Activated CD4-positive, alpha-beta memory T cell treated with anti-CD3 and anti-CD28 coated beads, Interleukin-2, amount 10 ng/mL, durations not matched to agents 7 days and 5 days (primary cell): ENCODE results near the gene PCDH1. TPM values are rescaled to one million over a fixed set of nuclear protein-coding genes. Genes with fewer than 3 reads are reported as not detected.
"Not testable (repeated sequence)": the region's sequence is repeated elsewhere in the genome, so short reads cannot be mapped to it uniquely, and the experiment has no call there.

Experiments used
- CTCF ChIA-PET: fragments of 350-600 bp; sonication (Branson Sonifier 250); formaldehyde crosslinking; loops from one replicate; lab custom pipeline; 2021; ENCODE audit warnings: antibody characterized with exemption, inconsistent platforms; lab: Charles Lee
- POLR2A ChIA-PET: fragments of 350-600 bp; sonication (Branson Sonifier 250); formaldehyde crosslinking; loops from one replicate; lab custom pipeline; 2021; ENCODE audit warnings: antibody characterized with exemption; lab: Charles Lee
- DNase-seq: peaks from one replicate; pipeline ENCODE4 v3.0.0-alpha.2; 2020
- H3K27ac Mint-ChIP-seq: one replicate; pipeline ENCODE4 v1.8.0; 2021; ENCODE audit warnings: mild to moderate bottlenecking, mixed read lengths
- H3K27me3 Mint-ChIP-seq: one replicate; pipeline ENCODE4 v1.8.0; 2021; ENCODE audit warnings: mixed read lengths
- H3K36me3 Mint-ChIP-seq: one replicate; pipeline ENCODE4 v1.8.0; 2021; ENCODE audit warnings: low read depth, mixed read lengths
- H3K4me1 Mint-ChIP-seq: one replicate; pipeline ENCODE4 v1.8.0; 2021; ENCODE audit warnings: mixed read lengths
- H3K4me3 Mint-ChIP-seq: one replicate; pipeline ENCODE4 v1.8.0; 2021; ENCODE audit warnings: mild to moderate bottlenecking, mixed read lengths
- H3K9me3 Mint-ChIP-seq: one replicate; pipeline ENCODE4 v1.8.0; 2021; ENCODE audit warnings: mixed read lengths
- total RNA-seq, 2 experiments: library from RNA; stranded (reverse); gene quantifications; one replicate each; pipeline ENCODE4 v1.2.3, GENCODE V29; 2021

The PCDH1 gene
- total RNA-seq, 2 experiments from 2014 or later = not detected

GRCh38 chr5:141890429-141890828 is 12.2 kb upstream of the PCDH1 start:
- peaks cover 32% of the 10 kb centered on the region for H3K27me3 Mint-ChIP-seq
- H3K36me3 Mint-ChIP-seq, H3K4me3 Mint-ChIP-seq, DNase-seq, H3K4me1 Mint-ChIP-seq, H3K27ac Mint-ChIP-seq, H3K9me3 Mint-ChIP-seq: not testable (repeated sequence)
- ChIA-PET POLR2A (interaction anchor here (2.7 kb wide), 1 partner anchor 70 kb away, joined by 13 read pairs; no protein-coding TSS in a partner anchor), CTCF (interaction anchor here (0.7 to 4.7 kb wide), 6 partner anchors 10 to 221 kb away, joined by 3 to 53 read pairs (median 13); partner anchors contain the start of genes PCDH12 and RNF14)

- H3K27ac Mint-ChIP-seq = no peak overlapping the region
- DNase-seq = no peak
- H3K4me1 Mint-ChIP-seq = no peaks in the 10 kb centered on the region
- peaks cover 38% of the 10 kb centered on the region for H3K27me3 Mint-ChIP-seq
- ChIA-PET CTCF (interaction anchor here (0.7 to 4.7 kb wide), 8 partner anchors 9 to 197 kb away, joined by 3 to 53 read pairs (median 8); partner anchors contain the start of genes PCDH12 and RNF14), POLR2A (interaction anchor here (2.7 kb wide), 1 partner anchor 71 kb away, joined by 13 read pairs; no protein-coding TSS in a partner anchor)
- H3K4me3 Mint-ChIP-seq = no peak overlapping the region
- H3K36me3 Mint-ChIP-seq = no peaks in the 10 kb centered on the region
- H3K9me3 Mint-ChIP-seq = no peaks in the 10 kb centered on the region
Measured at GRCh38 chr5:141889282-141889871, 11.2 kb upstream of the PCDH1 start.

GRCh38 chr5:141883892-141884318 is 5.7 kb upstream of the PCDH1 start:
- no peaks in the 10 kb centered on the region for H3K9me3 Mint-ChIP-seq
- H3K4me3 Mint-ChIP-seq = no peak overlapping the region
- peaks cover 17% of the 10 kb centered on the region for H3K4me1 Mint-ChIP-seq
- peaks cover 69% of the 10 kb centered on the region for H3K27me3 Mint-ChIP-seq
- DNase-seq = no peak
- peaks cover 2% of the 10 kb centered on the region for H3K36me3 Mint-ChIP-seq
- ChIA-PET POLR2A (interaction anchor here (2.0 kb wide), 1 partner anchor 77 kb away, joined by 5 read pairs; no protein-coding TSS in a partner anchor), CTCF (interaction anchor here (2.8 to 6.9 kb wide), 2 partner anchors 77 to 190 kb away, joined by 12 to 157 read pairs; no protein-coding TSS in a partner anchor)
- no peak overlapping the region for H3K27ac Mint-ChIP-seq

DNA sequence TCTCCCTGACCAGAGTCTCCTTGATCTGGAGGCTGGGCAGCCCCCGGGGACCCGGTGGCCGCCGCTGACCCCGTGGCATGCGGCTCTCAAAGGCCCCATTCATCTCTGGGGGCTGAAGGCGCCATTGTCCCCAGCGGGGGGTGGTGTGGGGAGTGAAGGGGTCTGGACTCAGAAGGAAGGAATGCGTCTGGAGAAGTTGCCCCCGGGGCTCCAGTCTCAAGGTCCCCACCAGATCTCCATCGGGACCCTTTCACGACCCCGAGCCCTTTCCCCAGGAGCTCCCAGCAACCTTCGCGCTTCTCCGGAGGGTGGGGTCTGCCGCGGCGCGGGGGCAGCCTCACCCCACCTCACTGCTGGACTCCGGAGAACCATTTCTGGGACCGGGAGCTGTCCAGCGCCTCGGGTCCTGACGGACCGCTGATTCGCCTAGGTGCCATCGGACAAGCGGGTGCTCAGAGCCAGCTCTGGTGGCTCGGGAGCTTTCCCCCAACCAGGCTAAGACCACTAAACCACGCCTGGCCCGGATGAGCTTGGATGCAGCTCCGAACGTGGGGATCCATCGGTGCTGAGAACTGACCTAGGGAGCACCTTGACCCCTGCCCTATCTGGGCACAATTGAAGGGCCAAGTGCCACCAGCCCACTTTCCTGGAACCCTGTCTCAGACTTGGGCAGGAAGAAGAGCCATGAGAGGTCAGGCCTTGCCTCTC is 5.1 kb upstream of the PCDH1 start:
- ChIA-PET CTCF (interaction anchor here (2.8 to 6.9 kb wide), 2 partner anchors 77 to 190 kb away, joined by 12 to 157 read pairs; no protein-coding TSS in a partner anchor), POLR2A (interaction anchor here (2.0 kb wide), 1 partner anchor 77 kb away, joined by 5 read pairs; no protein-coding TSS in a partner anchor)
- Mint-ChIP-seq H3K27me3 (peaks cover 73% of the 10 kb centered on the region), H3K4me1 (peaks cover 21% of the 10 kb centered on the region), H3K9me3 (no peaks in the 10 kb centered on the region), H3K36me3 (peaks cover 2% of the 10 kb centered on the region), H3K4me3 (no peak overlapping the region), H3K27ac (no peak overlapping the region)
- peak; percentile 47 for DNase-seq

- ChIA-PET CTCF (interaction anchor here (2.8 to 8.7 kb wide), 3 partner anchors 77 to 189 kb away, joined by 12 to 157 read pairs (median 98); partner anchors contain the start of gene PCDH12), POLR2A (interaction anchor here (2.0 kb wide), 1 partner anchor 78 kb away, joined by 5 read pairs; no protein-coding TSS in a partner anchor)
- peaks cover 2% of the 10 kb centered on the region for H3K36me3 Mint-ChIP-seq
- DNase-seq = no peak
- peaks cover 23% of the 10 kb centered on the region for H3K4me1 Mint-ChIP-seq
- peaks cover 76% of the 10 kb centered on the region for H3K27me3 Mint-ChIP-seq
- no peaks in the 10 kb centered on the region for H3K9me3 Mint-ChIP-seq
- no peak overlapping the region for H3K4me3 Mint-ChIP-seq
- H3K27ac Mint-ChIP-seq = no peak overlapping the region
Measured at GRCh38 chr5:141882594-141883183, 4.5 kb upstream of the PCDH1 start.

- DNase-seq = no peak
- H3K9me3 Mint-ChIP-seq = no peaks in the 10 kb centered on the region
- POLR2A ChIA-PET = interaction anchor here (1.3 to 4.7 kb wide), 2 partner anchors 87 to 189 kb away, joined by 7 to 33 read pairs; partner anchors contain the start of gene RNF14
- peaks cover 84% of the 10 kb centered on the region for H3K27me3 Mint-ChIP-seq
- no peak overlapping the region for H3K27ac Mint-ChIP-seq
- peaks cover 2% of the 10 kb centered on the region for H3K36me3 Mint-ChIP-seq
- no peak overlapping the region for H3K4me3 Mint-ChIP-seq
- H3K4me1 Mint-ChIP-seq = peaks cover 29% of the 10 kb centered on the region
- CTCF ChIA-PET = interaction anchor here (0.9 to 8.7 kb wide), 7 partner anchors 9 to 217 kb away, joined by 3 to 157 read pairs (median 32); partner anchors contain the start of gene PCDH12
Measured at GRCh38 chr5:141881886-141882285, 3.7 kb upstream of the PCDH1 start.

DNA sequence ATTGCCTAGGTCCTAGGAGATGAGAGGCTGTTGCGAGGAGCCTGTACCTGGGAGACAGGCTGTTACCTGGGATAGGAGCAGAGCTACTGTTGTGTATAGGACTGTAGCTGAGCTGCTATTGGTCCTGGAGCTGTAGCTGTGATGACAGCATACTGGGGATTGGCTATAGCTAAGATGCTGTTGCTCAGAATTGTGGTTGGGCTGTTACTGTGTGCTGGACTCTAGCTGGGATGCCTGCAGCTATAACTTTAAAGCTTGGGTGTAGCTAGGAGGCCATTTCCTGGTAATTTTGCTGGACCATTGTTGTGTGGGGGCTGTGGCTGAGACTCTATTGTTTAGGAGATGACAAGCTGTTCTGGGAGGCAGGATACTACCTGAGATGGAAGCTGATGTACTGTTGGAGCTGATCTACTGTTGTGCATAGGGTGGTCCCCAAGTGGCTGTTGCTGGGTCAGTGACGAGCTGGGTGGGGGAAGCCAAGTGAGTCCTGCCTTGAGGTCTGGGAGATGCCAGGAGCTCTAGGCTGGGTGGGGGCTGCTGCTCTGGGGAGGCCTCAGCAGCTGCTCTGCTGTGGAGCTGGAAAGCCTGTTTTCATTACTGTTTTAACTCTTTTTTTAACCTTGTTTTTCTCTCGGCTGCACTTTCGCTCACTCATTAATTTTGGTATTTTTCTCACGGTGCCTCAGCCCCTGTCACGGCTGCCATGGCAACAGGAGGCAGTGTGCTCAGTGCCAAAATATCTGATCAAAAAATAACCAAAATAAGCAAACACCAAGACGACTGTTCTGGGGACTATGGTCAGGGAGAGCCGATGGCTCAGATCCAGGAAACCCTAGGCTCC is 3.0 kb upstream of the PCDH1 start:
- Mint-ChIP-seq H3K27me3 (peaks cover 82% of the 10 kb centered on the region), H3K36me3 (peaks cover 2% of the 10 kb centered on the region), H3K27ac (no peak overlapping the region), H3K9me3 (no peaks in the 10 kb centered on the region), H3K4me3 (no peak overlapping the region), H3K4me1 (peaks cover 29% of the 10 kb centered on the region)
- POLR2A ChIA-PET = interaction anchor here (0.6 to 4.7 kb wide), 5 partner anchors 32 to 227 kb away, joined by 3 to 33 read pairs (median 14); partner anchors contain the start of gene RNF14
- CTCF ChIA-PET = interaction anchor here (0.6 to 8.7 kb wide), 14 partner anchors 10 to 262 kb away, joined by 3 to 157 read pairs (median 20); partner anchors contain the start of genes DELE1, PCDH12 and RNF14
- DNase-seq = no peak

- H3K27ac Mint-ChIP-seq = no peak overlapping the region
- peaks cover 29% of the 10 kb centered on the region for H3K4me1 Mint-ChIP-seq
- ChIA-PET CTCF (interaction anchor here (0.6 to 8.7 kb wide), 28 partner anchors 9 to 288 kb away, joined by 3 to 157 read pairs (median 5); partner anchors contain the start of genes DELE1, PCDH12 and RNF14), POLR2A (interaction anchor here (1.3 to 4.7 kb wide), 6 partner anchors 31 to 187 kb away, joined by 6 to 33 read pairs (median 10); partner anchors contain the start of gene RNF14)
- DNase-seq = no peak
- no peaks in the 10 kb centered on the region for H3K9me3 Mint-ChIP-seq
- peaks cover 84% of the 10 kb centered on the region for H3K27me3 Mint-ChIP-seq
- H3K36me3 Mint-ChIP-seq = peaks cover 2% of the 10 kb centered on the region
- H3K4me3 Mint-ChIP-seq = no peak overlapping the region
Measured at GRCh38 chr5:141879941-141880738, 1.9 kb upstream of the PCDH1 start.

DNA sequence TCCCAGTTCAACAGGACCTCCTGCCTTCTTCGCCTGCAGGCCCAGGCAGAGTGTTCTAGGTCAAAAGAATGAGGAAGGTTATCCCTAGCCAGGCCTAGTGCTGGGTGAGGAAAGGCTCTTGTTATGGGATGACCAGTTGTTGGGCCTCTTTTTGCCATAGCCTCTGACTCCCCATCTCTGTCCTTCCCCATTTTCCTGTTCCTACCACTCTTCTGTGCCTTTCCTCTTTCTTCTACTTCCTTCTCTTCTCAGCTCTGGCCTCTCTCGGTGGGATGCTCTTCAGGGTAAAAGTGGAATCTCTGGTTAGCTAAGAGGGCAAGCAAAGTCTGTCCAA is 1.2 kb upstream of the PCDH1 start:
- Mint-ChIP-seq H3K4me3 (peak overlapping the region; percentile 70), H3K27ac (no peak overlapping the region), H3K27me3 (peaks cover 84% of the 10 kb centered on the region), H3K4me1 (peaks cover 29% of the 10 kb centered on the region), H3K36me3 (peaks cover 2% of the 10 kb centered on the region), H3K9me3 (no peaks in the 10 kb centered on the region)
- no peak for DNase-seq
- ChIA-PET POLR2A (interaction anchor here (0.6 to 4.7 kb wide), 8 partner anchors 30 to 228 kb away, joined by 3 to 33 read pairs (median 6); partner anchors contain the start of genes FCHSD1 and PCDH12), CTCF (interaction anchor here (0.6 to 8.7 kb wide), 44 partner anchors 8 to 350 kb away, joined by 3 to 157 read pairs (median 4); partner anchors contain the start of genes DELE1, DIAPH1, GNPDA1 and PCDH12)

DNA sequence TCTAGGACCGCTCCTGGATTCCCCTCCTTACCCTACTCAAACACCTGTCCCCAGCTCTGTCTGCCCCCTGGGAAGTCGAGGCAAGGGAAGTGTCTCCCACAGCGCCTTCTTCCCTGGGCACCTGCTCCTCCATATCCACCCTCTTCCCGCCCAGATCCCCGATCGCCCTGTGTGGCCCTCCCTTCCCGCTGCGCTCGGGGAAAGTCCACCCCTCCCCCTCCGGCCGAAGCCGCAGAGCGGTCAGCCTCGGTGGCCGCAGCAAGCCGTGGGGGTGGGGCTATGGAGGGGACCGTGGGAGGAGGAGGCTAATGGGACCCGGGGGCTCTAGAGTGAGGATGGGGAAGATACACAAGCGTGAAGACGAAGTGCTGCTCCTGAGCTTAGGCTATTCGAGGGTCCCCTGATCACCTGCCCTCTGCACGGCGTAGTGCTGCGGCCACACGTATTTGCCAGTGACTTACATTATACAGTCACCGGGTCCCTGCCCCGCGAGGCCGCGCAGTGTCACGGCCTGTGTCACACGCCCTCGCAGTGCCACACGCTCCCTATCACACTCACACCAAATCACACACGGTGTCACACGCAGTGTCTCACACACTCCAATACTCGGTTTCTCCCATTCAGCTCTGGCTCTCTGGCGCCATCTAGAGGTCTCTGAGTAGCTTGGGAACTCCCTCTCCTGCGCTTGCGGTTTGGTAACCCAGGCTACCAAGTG is 658 bp upstream of the PCDH1 start:
- peak; percentile 89 for DNase-seq
- POLR2A ChIA-PET = interaction anchor here (0.6 to 4.7 kb wide), 9 partner anchors 29 to 228 kb away, joined by 3 to 33 read pairs (median 6); partner anchors contain the start of genes FCHSD1 and PCDH12
- Mint-ChIP-seq H3K27ac (no peak overlapping the region), H3K4me3 (peak overlapping the region; percentile 70), H3K27me3 (peaks cover 84% of the 10 kb centered on the region), H3K4me1 (peaks cover 29% of the 10 kb centered on the region), H3K9me3 (no peaks in the 10 kb centered on the region), H3K36me3 (peaks cover 2% of the 10 kb centered on the region)
- CTCF ChIA-PET = interaction anchor here (0.5 to 8.7 kb wide), 47 partner anchors 8 to 780 kb away, joined by 3 to 157 read pairs (median 4); partner anchors contain the start of genes DELE1, DIAPH1, GNPDA1 and PCDH12
